DMS114 treated with DMSO at 0.1 percent for 48 hours (cell line): ENCODE data around the gene PATZ1.

Experiments used
- DNase-seq: peaks from one replicate; lab custom pipeline; 2025; ENCODE audit not compliant: unreplicated experiment; lab: John Stamatoyannopoulos, UW

PATZ1 gene

DNA sequence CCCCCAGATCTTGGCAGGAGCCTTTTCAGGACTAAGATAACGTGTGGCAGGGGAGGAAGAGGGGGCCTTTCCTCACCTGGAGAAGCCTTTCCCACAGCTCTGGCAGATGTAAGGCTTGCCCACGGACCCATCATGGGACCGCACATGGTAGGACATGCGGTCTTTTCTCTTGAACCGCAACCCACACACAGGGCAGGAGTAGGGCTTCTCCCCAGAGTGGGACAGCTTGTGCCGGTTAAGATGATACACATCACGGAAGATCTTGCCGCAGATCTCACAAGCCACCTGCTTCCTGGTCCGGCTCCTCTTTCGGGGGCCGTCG is 1.9 kb downstream of the PATZ1 start:
- no peak for DNase-seq

DNA sequence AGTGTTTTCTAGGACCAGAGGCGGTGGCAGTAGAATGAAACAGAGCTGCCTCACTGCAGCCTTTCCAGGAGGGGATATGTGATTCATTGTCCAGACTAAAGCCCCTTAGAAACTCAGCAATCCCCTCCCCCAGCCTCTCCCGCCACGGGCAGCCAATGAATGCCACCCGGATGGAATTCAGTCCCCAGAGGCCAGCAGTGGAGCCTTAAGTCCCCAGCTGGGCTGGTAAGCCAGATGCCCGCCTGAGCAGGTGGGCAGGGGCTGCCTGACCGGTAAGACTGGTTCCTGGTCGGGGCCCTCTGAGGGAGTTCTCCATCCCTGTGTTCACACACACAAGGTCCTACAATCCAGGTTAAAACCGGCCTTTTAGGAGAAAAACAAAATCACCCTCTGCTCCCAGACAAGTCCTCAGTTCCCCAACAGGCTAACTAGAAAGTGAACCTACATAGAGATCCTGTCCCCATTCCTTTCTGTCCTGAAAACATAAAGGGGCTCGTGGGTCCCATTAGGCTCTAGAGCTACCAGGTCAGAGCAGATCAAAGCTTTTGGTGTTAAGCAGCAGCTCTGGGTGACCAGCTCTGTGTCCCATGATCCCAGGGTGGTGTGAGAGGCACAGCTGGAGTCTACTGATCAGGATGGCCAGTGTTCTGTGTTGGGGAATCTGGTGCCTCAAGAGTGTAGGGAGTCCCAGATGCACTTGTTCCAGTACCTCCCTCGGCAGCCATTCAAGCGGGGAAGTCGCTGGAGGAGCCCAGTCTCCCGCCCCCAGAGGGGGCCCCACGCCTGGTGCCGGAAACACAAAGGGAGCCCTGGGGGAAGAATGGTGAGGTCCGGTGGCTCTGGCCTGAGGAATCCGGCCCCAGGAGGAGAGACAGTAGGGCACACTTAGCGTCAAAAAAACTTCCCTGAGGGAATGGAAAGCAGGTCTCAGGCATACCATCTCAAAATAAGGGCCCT is 2.6 kb downstream of the PATZ1 start:
- no peak for DNase-seq

DNA sequence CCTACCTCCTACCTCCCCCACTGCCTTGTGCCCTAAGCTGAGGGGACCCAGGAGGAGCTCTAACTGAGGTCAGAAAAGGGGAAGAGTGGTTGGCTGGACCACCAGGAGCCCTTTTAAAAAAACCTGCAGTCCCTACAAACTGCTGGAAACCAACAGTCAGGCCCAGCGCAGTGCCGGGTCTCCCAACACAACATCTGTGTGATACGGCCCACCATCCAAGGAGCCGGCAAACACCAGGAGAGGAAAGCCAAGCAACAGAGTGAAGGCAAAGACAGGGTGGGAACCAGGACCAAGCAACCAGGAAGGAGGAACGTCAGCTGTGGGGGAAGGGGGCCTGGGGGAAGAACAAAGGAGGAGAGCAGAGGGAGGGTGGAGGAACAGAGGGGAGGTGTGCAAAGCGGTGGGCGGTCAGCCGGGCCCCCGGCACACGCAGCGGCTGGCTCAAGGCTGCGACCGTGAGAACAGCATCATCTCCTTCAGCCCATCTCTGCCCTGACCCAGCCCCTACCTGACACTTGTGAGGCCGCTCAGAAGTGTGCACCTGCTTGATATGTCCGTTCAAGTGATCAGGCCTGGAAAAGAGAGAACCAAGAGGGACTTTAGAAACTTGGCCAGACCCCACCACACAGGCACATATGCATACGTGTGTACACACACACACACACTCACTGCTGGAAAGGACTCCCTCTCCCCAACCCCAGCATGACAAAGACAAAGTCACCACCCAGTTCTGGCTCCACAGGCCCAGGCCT is 3.6 kb downstream of the PATZ1 start:
- no peak for DNase-seq

- DNase-seq, result no peak
Measured at GRCh38 chr22:31341386-31342088, 4.6 kb downstream of the PATZ1 start.

DNA sequence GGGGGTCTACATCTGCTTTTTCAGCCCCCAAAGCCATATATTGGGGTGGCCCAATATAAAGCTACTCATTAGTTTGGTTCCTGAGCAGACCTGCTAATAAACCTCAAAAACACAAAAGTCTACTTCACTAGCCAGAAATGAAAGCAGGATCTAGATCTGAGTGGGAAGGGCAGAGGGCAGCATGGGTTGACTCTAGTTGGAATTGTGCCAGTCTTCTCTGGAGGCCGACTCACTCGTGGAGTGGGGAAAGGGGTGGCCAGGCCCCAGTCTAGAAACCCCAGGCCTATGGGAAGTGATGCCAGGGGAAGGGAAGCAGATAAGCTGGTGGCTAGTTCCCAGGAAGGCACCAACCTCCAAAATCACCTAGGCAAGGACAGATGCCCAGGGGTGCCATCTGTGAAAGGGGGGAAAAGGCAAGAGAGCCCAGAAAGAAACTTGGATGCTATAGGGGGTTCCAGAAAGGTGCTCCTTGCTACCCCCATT is 5.3 kb downstream of the PATZ1 start:
- DNase-seq, result no peak

DNA sequence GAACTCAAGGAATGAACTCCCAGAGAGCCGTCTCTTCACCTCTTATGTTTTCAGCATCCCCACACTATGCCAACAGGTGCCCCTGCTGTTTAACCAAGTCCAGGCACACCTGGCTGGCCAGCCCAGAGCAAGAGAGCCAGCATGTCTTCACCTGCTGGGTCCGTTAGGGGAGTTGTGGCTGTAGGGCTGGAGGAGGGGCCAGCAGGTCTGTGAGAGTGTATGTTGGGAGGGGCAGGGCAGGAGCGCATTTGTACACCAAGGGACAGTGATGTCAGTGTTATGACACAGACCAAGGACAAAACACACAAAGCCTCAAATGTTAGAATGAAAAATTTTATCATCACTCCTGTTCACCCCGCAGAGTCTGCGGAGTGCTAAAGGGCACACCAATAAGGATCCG is 5.8 kb downstream of the PATZ1 start:
- no peak for DNase-seq

DNA sequence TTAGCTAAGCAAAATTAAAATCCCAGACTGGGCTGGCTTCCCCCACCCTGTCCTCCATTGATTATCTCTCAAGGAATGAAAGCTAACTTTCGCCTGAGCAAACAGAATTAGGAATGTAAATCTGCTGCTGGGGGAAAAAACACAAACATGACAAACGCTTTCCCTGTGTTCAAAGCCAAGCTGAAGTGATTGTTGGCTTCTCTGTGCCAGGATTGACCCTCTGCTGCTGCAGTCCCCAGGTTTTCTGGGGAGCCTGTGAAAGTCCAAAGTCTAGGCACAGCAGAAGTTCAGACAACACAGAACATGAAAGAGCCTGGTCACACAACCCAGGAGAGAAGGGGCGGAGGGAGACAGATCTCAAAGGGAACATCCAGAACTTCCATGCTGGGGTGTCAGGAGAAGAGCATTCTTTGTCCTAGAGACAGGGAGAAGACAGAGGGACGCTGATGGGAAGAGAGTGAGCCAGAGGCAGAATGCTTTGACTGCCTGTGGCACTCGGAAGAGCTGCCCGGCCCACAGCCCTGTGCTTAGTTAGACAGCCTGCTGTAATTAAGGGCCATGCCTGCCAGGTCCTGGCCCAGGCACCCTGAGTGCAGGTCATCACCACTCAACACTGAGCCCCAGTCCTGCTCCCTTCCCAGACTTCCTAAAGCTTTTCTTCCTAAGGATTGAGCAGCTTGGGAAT is 6.9 kb downstream of the PATZ1 start:
- DNase-seq, result no peak

DNA sequence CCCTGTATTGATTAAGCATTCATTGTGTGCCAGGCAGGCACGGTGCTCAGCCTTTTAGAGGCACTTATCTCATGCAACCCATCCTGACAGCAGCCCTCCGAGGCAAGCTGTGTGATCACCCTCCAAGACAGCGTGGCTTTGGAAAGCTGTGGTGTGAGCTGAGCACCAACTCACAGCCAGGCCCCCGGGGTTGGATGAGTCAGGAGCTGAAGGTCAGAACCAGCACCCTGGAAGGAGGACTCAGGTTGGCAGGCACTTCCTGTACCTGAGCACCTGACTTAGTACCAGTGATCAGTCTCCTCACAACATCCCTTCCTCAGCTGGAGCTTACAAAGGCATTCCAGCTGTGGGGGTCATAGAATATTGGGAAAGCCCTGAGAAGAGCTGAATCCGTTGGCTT is 9.0 kb downstream of the PATZ1 start:
- no peak for DNase-seq

DNA sequence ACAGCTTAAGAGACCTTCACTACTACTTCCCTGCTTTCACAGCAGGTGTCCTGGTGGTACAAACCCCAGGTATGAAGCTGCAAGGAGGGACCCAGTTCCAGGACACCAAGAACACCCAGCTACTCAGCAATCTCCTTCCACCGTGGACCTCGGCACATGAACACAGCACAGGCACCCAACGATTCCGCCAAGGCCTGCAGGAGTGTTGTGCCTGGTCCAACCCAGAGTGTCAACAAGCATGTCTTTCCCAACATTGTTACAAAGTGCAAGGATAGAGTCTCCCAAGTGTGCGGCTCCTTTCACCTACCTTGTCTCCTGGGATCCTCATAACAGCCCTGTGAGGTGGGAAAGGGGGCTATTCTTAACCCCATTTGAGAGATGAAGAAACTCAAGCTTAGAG is 11.8 kb downstream of the PATZ1 start:
- DNase-seq, result no peak

- DNase-seq, result no peak
Measured at GRCh38 chr22:31333641-31334040, 12.5 kb downstream of the PATZ1 start.

- DNase-seq, result no peak
Measured at GRCh38 chr22:31332886-31333285, 13.3 kb downstream of the PATZ1 start.

DNA sequence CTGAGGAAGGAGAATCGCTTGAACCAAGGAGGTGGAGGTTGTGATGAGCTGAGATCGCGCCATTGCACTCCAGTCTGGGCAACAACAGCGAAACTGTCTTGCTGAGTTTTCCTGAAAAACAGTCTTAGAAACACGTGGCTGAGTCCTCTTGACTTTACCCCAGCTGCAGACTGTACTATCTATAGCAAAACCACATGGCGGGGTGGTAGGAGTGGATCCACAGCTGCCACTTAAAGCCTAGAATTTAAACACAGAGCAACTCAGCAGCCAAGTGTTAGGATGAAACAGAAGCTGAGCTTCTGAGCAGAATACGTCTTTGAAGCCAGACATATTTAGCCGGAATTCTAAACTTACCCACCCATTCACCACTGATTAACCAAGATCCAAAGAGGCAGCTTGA is 14.1 kb downstream of the PATZ1 start:
- DNase-seq, result no peak

DNA sequence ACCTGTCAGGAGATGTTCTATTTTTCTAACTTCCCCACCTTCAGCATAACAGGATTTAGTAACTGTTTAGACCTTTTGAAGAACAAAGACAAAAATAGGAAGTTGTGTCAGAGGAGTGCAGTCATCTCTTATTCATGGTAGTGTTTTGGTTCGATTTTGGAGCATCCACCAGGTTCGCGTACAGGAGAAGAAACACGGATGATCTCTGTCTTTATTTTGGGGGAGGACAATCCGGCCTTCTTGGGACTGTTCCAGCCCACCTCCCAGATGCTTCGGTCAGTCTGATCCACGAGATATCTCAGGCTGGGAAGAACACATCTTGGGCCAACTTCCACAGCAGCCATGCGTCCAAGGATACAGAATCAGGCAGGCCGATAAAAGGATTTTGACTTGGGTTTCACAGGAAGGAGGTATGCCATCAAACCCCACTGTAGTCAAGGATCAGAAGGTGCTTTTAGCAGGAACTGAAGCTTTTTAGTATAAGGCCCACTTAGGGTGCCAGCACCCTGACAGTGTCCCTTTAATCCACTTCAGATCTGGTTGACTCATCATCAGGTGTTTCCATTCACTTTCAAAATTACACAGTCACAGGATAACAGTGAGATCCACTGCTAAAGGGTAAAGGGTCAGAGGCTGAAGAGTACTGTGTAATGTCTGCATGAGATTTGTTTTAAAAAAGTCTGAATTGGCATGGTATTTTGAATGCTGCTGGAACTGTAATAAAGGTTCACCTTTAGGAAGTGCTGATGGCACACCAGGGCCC is 16.5 kb downstream of the PATZ1 start:
- no peak for DNase-seq

DNA sequence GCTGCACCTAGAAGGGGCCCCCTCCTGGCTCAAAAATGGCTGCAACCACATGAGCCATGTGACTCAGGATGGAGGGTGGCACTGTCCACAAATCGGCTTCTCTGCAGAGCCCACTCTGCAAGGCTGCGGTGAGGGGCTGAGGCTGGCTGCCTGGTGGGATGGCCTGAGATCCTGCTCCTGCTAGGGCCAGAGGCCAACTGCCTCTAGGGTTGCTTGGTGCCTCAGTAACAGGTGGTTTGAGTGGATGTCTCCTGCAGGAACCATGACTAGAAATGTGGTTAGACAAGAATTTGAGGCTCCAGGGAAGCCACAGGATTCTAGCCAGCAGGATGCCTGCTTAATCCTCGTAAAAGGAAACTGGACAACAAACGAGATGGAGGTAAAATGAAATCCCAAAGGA is 17.1 kb downstream of the PATZ1 start:
- DNase-seq, result no peak

DNA sequence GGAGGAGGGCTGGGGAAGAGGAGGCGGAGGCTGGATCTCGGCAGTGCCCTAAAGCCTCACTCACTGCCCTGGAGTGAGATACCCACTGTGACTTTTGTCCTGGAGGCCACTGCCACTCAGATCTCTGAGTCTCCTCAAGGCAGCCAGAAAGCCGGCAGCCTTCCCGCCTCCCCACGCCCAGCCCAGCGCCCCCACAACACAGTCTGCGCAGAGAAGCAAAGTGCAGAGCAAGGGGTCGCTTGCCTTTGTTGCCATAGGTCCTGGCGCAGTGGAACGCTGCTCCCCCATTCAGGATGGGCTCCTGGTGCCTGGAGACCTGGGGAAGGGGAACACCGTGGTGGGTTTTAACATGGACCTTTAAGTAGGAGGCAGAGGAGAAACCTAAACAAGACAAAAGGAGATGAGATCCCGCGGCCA is 17.6 kb downstream of the PATZ1 start:
- no peak for DNase-seq

DNA sequence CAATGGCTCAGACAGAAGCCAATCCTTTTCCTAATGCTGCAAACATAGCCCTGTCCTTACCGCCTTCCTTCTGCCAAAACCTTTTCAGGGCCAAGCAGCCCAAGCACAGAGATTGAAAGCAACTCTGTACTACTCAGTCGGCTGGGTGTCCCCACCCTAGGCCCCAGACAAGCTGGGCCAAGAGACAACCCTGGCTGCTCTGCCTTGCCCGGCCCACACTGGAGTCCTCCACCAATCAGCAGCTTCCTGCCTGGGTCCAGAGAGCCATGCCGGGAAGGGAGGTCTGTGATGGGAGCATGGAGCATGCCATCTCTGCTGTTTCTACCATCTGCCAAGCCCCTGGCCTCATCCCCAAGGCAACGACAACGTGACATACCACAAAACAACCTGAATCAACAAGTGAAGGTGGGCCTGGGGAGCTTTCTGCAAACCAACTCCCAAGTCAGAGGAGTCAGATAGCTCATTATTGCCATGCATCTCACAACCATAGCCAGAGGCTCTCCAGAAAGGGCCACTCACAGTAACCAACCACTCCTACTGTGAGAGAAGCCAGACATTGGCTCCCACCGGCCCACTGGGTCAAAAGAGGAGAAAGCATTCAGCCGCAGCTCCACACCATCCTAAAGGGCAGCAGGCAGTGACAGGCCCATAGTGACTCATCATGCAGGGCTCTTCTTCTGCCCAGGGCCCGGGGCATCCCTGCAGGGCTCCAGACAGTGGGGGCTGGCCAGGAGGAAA is 18.2 kb downstream of the PATZ1 start:
- no peak for DNase-seq

- DNase-seq, result no peak
Measured at GRCh38 chr22:31326877-31327276, 19.3 kb downstream of the PATZ1 start.

GRCh38 chr22:31323578-31324550 is 22.3 kb downstream of the PATZ1 start:
- DNase-seq, result no peak
